Peyer's patch (tissue), 4 donors: ENCODE results near the gene TRIM58.

ENCODE experiments used
- CTCF ChIP-seq, 6 experiments: fragments of 450-650 bp in 4 of 6; fragments of 200-600 bp in 2 of 6; sonication (generic) in 1 of 6; IDR thresholded peaks; one replicate each; pipeline ENCODE4 v1.5.1; 2017 to 2019; ENCODE audit warnings: antibody characterized with exemption in 6 of 6, mild to moderate bottlenecking in 3 of 6, moderate library complexity in 1 of 6
- POLR2A ChIP-seq, 2 donors: fragments of 450-650 bp; IDR thresholded peaks; one replicate each; pipeline ENCODE4 v1.5.1; 2017; ENCODE audit warnings: antibody characterized with exemption in 2 of 2, mild to moderate bottlenecking in 2 of 2, moderate library complexity in 2 of 2

- TF ChIP-seq CTCF (IDR thresholded peaks at IDR 0.05) (no peak), POLR2A (IDR thresholded peaks at IDR 0.05) (no peak)
Observed at GRCh38 chr1:247908766-247909165, 51.8 kb downstream of the TRIM58 start.
